ENCODE measurements around the gene CPED1. TPM values are rescaled to one million over a fixed set of nuclear protein-coding genes. Genes with fewer than 3 reads are reported as not detected.

CPED1 gene
- total RNA-seq, 1 experiment from 2014 or later, result 0.44 TPM

DNA sequence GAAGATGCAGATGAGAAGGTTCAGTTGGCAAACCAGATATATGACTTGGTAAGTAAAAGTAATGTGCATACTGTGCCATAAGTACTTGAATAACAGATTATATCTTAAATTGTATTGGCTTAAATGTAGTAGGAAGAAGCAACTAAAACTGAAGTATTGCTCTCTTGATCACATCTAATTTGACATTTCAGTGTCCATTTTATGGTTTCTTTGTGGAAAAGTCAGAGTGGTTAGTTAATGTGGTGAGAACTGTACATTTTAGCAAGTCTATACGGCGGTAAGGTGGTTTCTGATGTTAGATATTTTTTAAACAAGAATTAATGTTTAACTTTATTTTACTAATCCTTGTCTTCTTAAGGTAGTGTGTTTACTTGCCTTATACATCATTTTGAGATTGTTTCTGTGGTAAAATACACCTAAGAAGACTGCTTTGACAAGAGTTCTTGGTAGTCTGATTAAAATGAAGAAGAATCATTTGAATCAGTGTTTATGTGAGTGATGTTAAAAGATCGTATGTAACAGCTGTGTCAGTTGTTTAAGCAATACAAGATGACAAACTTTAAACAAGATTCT, 32.8 kb upstream of the CPED1 start:
- H3K36me3 Mint-ChIP-seq, result peaks cover 31% of the 10 kb centered on the region
- TF ChIP-seq NFYB (CRISPR knock-in tag; conservative IDR thresholded peaks at IDR 0.05; ENCODE audit: low read depth) (no peak), NFE2L1 (CRISPR knock-in tag; IDR thresholded peaks at IDR 0.05) (no peak), NR2C2 (CRISPR knock-in tag; IDR thresholded peaks at IDR 0.05) (no peak), ZNF396 (CRISPR knock-in tag; IDR thresholded peaks at IDR 0.05; ENCODE audit: borderline replicate concordance) (no peak), TEAD4 (CRISPR knock-in tag; IDR thresholded peaks at IDR 0.05) (no peak), KAT7 (CRISPR knock-in tag; IDR thresholded peaks at IDR 0.05; ENCODE audit: borderline replicate concordance) (no peak), ZNF423 (CRISPR knock-in tag; IDR thresholded peaks at IDR 0.05) (no peak), ATF1 (CRISPR knock-in tag; IDR thresholded peaks at IDR 0.05) (no peak), TP53 (CRISPR knock-in tag; IDR thresholded peaks at IDR 0.05) (no peak), HMGA2 (CRISPR knock-in tag; IDR thresholded peaks at IDR 0.05) (no peak), ZNF317 (CRISPR knock-in tag; IDR thresholded peaks at IDR 0.05; ENCODE audit: borderline replicate concordance, low read depth) (no peak)
- TF ChIP-seq, protein P1, sequence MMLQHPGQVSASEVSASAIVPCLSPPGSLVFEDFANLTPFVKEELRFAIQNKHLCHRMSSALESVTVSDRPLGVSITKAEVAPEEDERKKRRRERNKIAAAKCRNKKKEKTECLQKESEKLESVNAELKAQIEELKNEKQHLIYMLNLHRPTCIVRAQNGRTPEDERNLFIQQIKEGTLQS (CRISPR knock-in tag; conservative IDR thresholded peaks at IDR 0.05), result no peak
- TF ChIP-seq, protein P2, sequence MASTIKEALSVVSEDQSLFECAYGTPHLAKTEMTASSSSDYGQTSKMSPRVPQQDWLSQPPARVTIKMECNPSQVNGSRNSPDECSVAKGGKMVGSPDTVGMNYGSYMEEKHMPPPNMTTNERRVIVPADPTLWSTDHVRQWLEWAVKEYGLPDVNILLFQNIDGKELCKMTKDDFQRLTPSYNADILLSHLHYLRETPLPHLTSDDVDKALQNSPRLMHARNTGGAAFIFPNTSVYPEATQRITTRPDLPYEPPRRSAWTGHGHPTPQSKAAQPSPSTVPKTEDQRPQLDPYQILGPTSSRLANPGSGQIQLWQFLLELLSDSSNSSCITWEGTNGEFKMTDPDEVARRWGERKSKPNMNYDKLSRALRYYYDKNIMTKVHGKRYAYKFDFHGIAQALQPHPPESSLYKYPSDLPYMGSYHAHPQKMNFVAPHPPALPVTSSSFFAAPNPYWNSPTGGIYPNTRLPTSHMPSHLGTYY (CRISPR knock-in tag; IDR thresholded peaks at IDR 0.05), result no peak
- TF ChIP-seq, protein P3, sequence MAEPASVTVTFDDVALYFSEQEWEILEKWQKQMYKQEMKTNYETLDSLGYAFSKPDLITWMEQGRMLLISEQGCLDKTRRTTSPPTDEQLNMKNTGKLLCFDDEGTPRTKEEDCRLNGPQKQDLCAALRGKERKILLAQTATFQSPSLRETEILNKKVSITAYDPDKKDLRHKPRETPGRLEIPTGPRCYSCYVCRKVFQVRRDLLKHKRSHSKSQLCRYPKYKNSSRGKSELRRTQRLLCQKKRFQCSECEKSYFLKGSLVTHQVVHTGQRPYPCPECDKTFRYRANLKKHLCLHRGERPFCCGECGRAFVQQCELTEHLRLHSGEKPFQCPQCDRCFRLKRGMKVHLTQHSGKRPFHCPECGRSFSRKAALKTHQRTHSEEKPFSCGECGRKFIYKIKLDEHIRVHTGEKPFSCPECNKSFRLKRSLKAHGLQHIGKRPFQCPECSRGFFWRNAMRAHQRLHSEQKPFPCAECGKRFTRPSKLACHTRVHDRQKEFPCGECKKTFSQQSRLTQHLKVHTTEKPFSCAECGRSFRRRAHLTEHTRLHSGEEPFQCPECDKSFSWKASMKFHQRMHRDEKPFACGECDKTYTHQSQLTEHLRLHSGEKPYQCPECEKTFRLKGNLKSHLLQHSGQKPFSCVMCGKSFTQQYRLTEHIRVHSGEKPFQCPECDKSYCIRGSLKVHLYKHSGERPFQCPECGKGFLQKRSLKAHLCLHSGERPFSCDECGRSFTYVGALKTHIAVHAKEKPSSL (CRISPR knock-in tag; conservative IDR thresholded peaks at IDR 0.05), result no peak
- TF ChIP-seq, protein P4, sequence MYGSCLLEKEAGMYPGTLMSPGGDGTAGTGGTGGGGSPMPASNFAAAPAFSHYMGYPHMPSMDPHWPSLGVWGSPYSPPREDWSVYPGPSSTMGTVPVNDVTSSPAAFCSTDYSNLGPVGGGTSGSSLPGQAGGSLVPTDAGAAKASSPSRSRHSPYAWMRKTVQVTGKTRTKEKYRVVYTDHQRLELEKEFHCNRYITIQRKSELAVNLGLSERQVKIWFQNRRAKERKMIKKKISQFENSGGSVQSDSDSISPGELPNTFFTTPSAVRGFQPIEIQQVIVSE (CRISPR knock-in tag; IDR thresholded peaks at IDR 0.05; ENCODE audit: borderline replicate concordance), result no peak
- TF ChIP-seq, protein P5, sequence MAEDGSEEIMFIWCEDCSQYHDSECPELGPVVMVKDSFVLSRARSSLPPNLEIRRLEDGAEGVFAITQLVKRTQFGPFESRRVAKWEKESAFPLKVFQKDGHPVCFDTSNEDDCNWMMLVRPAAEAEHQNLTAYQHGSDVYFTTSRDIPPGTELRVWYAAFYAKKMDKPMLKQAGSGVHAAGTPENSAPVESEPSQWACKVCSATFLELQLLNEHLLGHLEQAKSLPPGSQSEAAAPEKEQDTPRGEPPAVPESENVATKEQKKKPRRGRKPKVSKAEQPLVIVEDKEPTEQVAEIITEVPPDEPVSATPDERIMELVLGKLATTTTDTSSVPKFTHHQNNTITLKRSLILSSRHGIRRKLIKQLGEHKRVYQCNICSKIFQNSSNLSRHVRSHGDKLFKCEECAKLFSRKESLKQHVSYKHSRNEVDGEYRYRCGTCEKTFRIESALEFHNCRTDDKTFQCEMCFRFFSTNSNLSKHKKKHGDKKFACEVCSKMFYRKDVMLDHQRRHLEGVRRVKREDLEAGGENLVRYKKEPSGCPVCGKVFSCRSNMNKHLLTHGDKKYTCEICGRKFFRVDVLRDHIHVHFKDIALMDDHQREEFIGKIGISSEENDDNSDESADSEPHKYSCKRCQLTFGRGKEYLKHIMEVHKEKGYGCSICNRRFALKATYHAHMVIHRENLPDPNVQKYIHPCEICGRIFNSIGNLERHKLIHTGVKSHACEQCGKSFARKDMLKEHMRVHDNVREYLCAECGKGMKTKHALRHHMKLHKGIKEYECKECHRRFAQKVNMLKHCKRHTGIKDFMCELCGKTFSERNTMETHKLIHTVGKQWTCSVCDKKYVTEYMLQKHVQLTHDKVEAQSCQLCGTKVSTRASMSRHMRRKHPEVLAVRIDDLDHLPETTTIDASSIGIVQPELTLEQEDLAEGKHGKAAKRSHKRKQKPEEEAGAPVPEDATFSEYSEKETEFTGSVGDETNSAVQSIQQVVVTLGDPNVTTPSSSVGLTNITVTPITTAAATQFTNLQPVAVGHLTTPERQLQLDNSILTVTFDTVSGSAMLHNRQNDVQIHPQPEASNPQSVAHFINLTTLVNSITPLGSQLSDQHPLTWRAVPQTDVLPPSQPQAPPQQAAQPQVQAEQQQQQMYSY (CRISPR knock-in tag; IDR thresholded peaks at IDR 0.05), result no peak
- TF ChIP-seq, protein P6, sequence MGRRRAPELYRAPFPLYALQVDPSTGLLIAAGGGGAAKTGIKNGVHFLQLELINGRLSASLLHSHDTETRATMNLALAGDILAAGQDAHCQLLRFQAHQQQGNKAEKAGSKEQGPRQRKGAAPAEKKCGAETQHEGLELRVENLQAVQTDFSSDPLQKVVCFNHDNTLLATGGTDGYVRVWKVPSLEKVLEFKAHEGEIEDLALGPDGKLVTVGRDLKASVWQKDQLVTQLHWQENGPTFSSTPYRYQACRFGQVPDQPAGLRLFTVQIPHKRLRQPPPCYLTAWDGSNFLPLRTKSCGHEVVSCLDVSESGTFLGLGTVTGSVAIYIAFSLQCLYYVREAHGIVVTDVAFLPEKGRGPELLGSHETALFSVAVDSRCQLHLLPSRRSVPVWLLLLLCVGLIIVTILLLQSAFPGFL (CRISPR knock-in tag; IDR thresholded peaks at IDR 0.05; ENCODE audit: borderline replicate concordance), result no peak
- DNase-seq (ENCODE audit: low spot score) (no peak), ATAC-seq (no peak)
- ChIA-PET CTCF (no interaction called here), POLR2A (no interaction called here)
- no peak overlapping the region for H3K27ac Mint-ChIP-seq
- H3K4me1 Mint-ChIP-seq, result peaks cover 28% of the 10 kb centered on the region
- H3K27me3 Mint-ChIP-seq (ENCODE audit: low read depth), result no peaks in the 10 kb centered on the region
- H3K9me3 Mint-ChIP-seq, result peaks cover 4% of the 10 kb centered on the region; the same call in 1 of the 2 replicates
- H3K4me3 Mint-ChIP-seq, result no peak overlapping the region

Data from WTC11 (cell line).